T-helper 17 cell (primary cell): Measurements from ENCODE around the gene GAB2. TPM values are rescaled to one million over a fixed set of nuclear protein-coding genes. Genes with fewer than 3 reads are reported as not detected.
A peak's percentile ranks its signal among the peaks of the same experiment; 100 is the strongest.

Experiments used
- ATAC-seq: fragments of 150-1000 bp; cut with Tn5 transposase; 2 replicates; pipeline ENCODE4 v1.10.0; 2021; ENCODE audit warnings: mild to moderate bottlenecking, moderate library complexity
- DNase-seq, 3 donors: peaks; one replicate each; pipeline versions ENCODE4 v3.0.0 to v3.0.0-alpha.2; 2020 to 2021
- H3K9me3 ChIP-seq: one replicate; pipeline ENCODE4 v1.7.0; 2013; ENCODE audit warnings: low read length, mild to moderate bottlenecking; ENCODE audit not compliant: control insufficient read depth, poor library complexity, severe bottlenecking
- H3K27ac Mint-ChIP-seq: one replicate; pipeline ENCODE4 v1.8.0; 2022; ENCODE audit warnings: mild to moderate bottlenecking, moderate library complexity, mixed read lengths
- H3K27me3 Mint-ChIP-seq: one replicate; pipeline ENCODE4 v1.8.0; 2022; ENCODE audit warnings: mixed read lengths
- H3K36me3 Mint-ChIP-seq: one replicate; pipeline ENCODE4 v1.8.0; 2022; ENCODE audit warnings: low read depth, mixed read lengths
- H3K4me1 Mint-ChIP-seq: one replicate; pipeline ENCODE4 v1.8.0; 2022; ENCODE audit warnings: mild to moderate bottlenecking, mixed read lengths
- H3K4me3 Mint-ChIP-seq: one replicate; pipeline ENCODE4 v1.8.0; 2022; ENCODE audit warnings: mild to moderate bottlenecking, moderate library complexity, mixed read lengths
- total RNA-seq, 4 donors: library from RNA in 2 of 4; stranded (reverse) in 2 of 4; gene quantifications; one replicate each; pipeline ENCODE4 v1.2.3 and lab custom pipeline; 2022 to 2026

GAB2 gene
- total RNA-seq, 2 donors from 2014 or later, result 10.3 to 14.4 TPM

DNA sequence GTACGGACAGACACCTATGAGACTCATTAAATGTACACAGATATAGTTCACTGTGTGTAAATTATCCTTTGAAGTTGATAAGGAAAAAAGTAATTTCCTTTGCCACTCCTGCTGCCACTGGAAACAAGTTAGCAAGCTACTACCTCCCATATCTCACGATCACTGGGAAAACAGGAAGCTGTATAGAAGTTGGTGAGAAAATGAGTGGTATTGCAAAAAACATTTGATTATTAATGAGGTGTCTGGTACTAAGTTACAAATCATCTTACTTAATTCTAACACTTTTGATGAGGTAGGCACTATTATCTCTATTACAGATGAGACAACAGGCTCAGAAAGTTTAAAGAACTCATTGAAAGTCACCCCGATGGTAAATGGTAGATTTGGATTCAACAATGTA lies 68.5 kb downstream of the GAB2 start:
- no peak overlapping the region for H3K27ac Mint-ChIP-seq

DNA sequence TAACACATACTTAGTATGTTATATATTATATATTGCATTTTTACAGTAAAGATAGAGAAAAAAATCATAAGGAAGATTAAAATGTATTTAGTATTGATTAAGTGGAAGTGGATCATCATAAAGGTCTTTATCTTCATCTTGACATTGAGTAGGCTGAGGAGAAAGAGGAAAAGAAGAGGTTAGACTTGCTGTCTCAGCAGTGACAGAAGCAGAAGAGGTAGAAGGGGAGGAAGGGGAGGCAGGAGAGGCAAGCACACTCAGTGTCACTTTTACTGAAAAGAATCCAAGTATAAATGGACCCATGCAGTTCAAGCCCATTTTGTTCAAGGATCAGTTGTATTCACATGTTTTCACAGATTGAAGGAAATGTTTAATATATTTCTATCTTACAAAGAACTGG lies 69.7 kb downstream of the GAB2 start:
- Mint-ChIP-seq H3K4me1 (peaks cover 21% of the 10 kb centered on the region), H3K4me3 (no peak overlapping the region), H3K27ac (no peak overlapping the region), H3K36me3 (peaks cover 2% of the 10 kb centered on the region), H3K27me3 (peaks cover 6% of the 10 kb centered on the region)
- H3K9me3 ChIP-seq, result no peaks in the 10 kb centered on the region
- ATAC-seq (no peak), DNase-seq (no peak)

More for the DNA sequence above, 68.5 kb downstream of the GAB2 start:
- ATAC-seq (no peak), DNase-seq (no peak)
- Mint-ChIP-seq H3K4me3 (no peak overlapping the region), H3K36me3 (peaks cover 2% of the 10 kb centered on the region), H3K4me1 (peaks cover 19% of the 10 kb centered on the region), H3K27me3 (peaks cover 6% of the 10 kb centered on the region)
- no peaks in the 10 kb centered on the region for H3K9me3 ChIP-seq

DNA sequence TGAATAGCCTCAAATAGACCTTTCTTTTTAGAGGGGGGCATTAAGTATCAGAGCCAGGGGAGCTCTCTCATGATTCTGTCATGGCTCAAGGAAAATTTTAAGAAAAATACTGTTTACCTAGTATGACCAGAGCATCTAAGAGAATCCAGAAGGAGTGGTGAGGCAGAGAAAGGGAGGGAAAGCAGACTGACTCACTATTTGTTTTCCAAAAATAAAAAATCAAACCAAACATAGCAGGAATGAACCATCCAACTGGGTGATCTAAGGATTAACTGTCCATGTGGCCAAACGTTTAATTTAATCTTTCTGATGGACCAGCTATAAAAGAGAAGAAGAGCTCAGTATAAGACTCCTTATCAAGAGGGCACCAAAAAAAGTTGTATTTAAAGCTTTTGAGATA lies 70.8 kb downstream of the GAB2 start:
- no peak overlapping the region for H3K4me3 Mint-ChIP-seq
- DNase-seq (no peak), ATAC-seq (no peak)
- H3K27ac Mint-ChIP-seq, result no peak overlapping the region
- H3K27me3 Mint-ChIP-seq, result peaks cover 6% of the 10 kb centered on the region
- no peaks in the 10 kb centered on the region for H3K9me3 ChIP-seq
- H3K4me1 Mint-ChIP-seq, result peaks cover 21% of the 10 kb centered on the region
- H3K36me3 Mint-ChIP-seq, result peaks cover 2% of the 10 kb centered on the region

DNA sequence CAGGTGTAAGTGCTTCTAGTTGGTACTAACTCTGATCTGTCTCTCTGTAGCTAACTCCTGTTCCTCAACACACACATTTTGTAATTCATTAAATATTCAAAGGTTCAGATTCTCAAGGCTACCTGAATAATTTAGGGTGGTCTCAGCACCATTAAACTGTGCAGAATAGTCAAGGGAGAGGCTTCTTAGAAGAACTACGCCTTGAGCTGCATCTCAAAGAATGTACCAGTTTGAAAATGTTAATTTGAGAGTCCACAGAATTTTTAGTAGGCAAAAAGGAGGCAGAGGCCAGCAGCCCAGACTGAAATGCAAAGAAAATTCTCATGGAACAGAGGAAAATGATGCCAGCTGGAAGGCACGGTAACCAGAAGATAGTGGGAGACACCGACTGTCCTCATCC lies 72.2 kb downstream of the GAB2 start:
- ATAC-seq, result no peak
- H3K4me1 Mint-ChIP-seq, result peaks cover 22% of the 10 kb centered on the region
- no peak overlapping the region for H3K4me3 Mint-ChIP-seq

DNA sequence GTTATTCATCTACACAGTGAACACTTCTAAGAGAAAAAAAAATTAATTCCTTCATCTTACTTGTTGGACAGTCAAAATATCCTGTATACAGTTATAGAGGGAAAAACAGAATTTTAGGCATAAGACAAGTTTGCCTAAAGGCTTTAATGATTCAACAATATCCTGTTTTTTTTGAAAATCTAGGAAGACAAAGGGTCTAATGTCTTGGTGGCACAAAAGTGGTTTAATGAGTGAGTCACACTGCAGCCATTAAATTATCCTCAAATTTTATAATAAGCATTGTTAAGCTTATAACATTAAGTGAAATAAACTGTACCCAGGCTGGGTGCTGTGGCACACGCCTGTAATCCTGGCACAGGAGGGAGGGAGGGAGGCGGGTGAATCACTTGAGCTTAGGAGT lies 72.9 kb downstream of the GAB2 start:
- H3K36me3 Mint-ChIP-seq, result peaks cover 2% of the 10 kb centered on the region
- DNase-seq (no peak), ATAC-seq (no peak)
- H3K9me3 ChIP-seq, result no peaks in the 10 kb centered on the region
- H3K4me1 Mint-ChIP-seq, result peaks cover 24% of the 10 kb centered on the region
- H3K27ac Mint-ChIP-seq, result no peak overlapping the region
- H3K4me3 Mint-ChIP-seq, result no peak overlapping the region
- H3K27me3 Mint-ChIP-seq, result peaks cover 6% of the 10 kb centered on the region

More for the DNA sequence above, 72.2 kb downstream of the GAB2 start:
- H3K9me3 ChIP-seq, result no peaks in the 10 kb centered on the region
- Mint-ChIP-seq H3K36me3 (peaks cover 2% of the 10 kb centered on the region), H3K27ac (no peak overlapping the region), H3K27me3 (peaks cover 6% of the 10 kb centered on the region)
- DNase-seq, result no peak

DNA sequence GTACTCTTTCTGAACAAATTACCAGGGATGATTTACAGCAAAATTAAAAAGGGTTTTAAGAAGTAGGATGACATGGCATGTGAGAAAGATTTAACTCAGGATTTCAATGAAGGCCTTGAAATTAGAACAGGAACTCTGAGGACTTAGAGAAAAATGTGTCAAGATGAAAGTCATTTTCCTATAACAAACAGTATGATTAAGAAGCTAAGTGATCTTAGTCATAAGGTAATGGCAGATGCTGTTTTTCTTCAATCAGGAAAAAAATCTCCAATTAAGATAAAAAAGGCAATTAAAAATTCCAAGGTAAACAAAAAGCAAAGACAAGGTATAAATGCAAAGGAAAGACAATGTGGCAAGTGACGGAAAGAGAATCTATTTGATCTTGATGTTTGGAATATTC lies 73.5 kb downstream of the GAB2 start:
- no peaks in the 10 kb centered on the region for H3K9me3 ChIP-seq
- H3K4me1 Mint-ChIP-seq, result peaks cover 24% of the 10 kb centered on the region
- H3K27me3 Mint-ChIP-seq, result peaks cover 6% of the 10 kb centered on the region
- DNase-seq, result no peak
- H3K36me3 Mint-ChIP-seq, result peaks cover 2% of the 10 kb centered on the region
- ATAC-seq, result no peak
- H3K4me3 Mint-ChIP-seq, result no peak overlapping the region
- no peak overlapping the region for H3K27ac Mint-ChIP-seq

DNA sequence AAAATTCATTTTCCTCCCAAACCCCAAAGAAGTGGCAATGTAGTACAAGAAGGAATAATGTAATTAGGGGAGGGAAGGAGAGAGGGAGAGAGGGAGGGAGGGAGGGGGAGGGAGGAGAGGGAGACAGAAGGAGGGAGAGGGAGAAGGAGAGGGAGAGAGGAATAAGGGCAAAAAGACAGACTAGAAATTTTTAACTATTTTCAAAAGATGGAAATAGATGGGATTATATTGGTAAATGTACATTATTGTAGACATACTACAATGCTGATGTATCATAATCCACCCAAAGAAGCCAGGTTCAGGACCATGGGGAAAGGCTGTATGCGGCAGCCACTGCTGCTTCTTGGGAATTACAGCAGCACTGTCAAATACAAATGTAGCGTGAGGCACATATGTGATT lies 74.3 kb downstream of the GAB2 start:
- ATAC-seq (no peak), DNase-seq (no peak)
- Mint-ChIP-seq H3K27ac (no peak overlapping the region), H3K36me3 (peaks cover 2% of the 10 kb centered on the region), H3K4me1 (peaks cover 17% of the 10 kb centered on the region), H3K4me3 (no peak overlapping the region), H3K27me3 (peaks cover 6% of the 10 kb centered on the region)
- no peaks in the 10 kb centered on the region for H3K9me3 ChIP-seq

DNA sequence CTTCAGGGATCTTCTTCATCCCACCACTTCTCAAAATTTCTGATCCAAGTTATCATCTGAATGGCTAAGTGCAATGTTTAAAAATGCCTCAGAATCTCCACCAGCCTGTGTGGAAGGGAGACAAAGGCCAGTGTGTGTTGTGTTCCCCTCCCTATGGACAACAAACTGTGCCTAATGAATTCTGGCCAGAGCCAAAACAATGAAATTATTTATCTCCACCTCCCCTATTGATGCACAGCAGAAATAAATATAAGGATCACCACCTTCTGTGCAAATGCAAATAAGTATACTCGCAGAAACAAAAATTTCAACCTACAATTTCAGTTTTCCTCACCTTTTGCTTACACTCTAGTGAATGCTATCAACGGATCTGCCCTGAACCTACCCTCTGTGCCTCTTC lies 75.8 kb downstream of the GAB2 start:
- no peaks in the 10 kb centered on the region for H3K9me3 ChIP-seq
- Mint-ChIP-seq H3K4me3 (no peak overlapping the region), H3K4me1 (peaks cover 13% of the 10 kb centered on the region), H3K27ac (no peak overlapping the region), H3K36me3 (no peaks in the 10 kb centered on the region), H3K27me3 (peaks cover 6% of the 10 kb centered on the region)
- no peak for DNase-seq
- ATAC-seq, result no peak

DNA sequence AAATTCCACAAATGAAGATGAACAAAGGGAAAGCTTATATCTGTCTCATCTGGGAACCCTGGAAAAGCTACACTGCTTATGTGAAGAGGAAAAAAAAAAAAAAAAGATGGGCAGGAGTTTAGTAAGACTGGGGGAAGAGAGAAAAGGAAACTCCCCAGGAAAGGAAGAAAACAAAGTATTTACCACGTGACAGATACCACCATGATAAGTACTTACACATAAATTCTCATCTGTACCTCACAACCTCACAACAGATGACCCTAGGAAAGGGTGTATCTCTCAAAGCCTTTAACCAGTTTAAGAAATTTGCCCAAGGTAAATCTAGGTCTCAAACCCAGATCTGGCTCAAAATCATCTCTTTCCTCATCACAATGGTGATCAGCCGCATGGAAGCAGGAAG lies 77.1 kb downstream of the GAB2 start:
- Mint-ChIP-seq H3K4me3 (no peak overlapping the region), H3K27me3 (no peaks in the 10 kb centered on the region), H3K36me3 (no peaks in the 10 kb centered on the region), H3K4me1 (peaks cover 13% of the 10 kb centered on the region), H3K27ac (no peak overlapping the region)
- H3K9me3 ChIP-seq, result no peaks in the 10 kb centered on the region
- DNase-seq, result no peak
- no peak for ATAC-seq

DNA sequence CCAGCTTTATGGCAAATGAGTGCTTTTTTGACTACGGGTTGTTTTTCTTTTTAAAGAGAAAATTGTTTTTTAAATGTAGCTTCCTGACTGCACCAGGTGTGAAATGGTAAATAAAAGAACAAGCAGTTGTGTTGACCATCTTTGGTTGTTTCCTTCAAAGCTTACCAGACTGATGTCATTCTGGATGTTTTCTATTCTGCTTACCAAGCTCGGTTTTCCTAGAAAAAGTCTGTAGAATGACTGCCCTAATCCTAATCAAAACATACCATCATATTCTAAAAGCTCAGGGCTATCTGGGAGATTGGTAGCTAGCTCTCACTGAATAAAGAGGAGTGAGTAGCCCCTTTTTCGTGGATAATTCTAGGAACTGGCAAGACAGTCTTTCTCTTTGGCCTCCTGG lies 77.7 kb downstream of the GAB2 start:
- Mint-ChIP-seq H3K36me3 (no peaks in the 10 kb centered on the region), H3K4me1 (peaks cover 13% of the 10 kb centered on the region), H3K27me3 (no peaks in the 10 kb centered on the region), H3K4me3 (no peak overlapping the region), H3K27ac (no peak overlapping the region)
- no peak for ATAC-seq
- DNase-seq, result no peak
- H3K9me3 ChIP-seq, result no peaks in the 10 kb centered on the region

DNA sequence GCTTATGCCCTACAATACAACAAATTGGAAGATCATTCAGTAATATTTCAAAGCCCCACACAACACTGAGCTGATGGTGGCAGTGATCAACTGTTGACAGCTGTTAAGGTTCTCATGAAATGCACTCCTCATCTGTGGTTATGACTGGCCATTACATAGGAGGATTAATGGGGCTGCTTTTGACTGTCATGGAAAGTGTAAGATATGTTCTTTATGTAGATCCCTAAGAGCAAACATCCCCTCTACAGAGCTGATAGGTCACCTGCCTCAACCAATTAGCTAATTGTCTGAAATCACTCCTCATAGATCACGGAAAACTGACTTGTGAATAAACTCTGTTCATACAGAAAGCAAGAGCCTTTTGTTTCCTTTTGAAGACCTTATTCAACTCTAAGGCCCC lies 78.1 kb downstream of the GAB2 start:
- Mint-ChIP-seq H3K27me3 (no peaks in the 10 kb centered on the region), H3K36me3 (no peaks in the 10 kb centered on the region), H3K4me3 (no peak overlapping the region), H3K27ac (no peak overlapping the region), H3K4me1 (peaks cover 13% of the 10 kb centered on the region)
- no peaks in the 10 kb centered on the region for H3K9me3 ChIP-seq
- no peak for ATAC-seq
- DNase-seq, result no peak

DNA sequence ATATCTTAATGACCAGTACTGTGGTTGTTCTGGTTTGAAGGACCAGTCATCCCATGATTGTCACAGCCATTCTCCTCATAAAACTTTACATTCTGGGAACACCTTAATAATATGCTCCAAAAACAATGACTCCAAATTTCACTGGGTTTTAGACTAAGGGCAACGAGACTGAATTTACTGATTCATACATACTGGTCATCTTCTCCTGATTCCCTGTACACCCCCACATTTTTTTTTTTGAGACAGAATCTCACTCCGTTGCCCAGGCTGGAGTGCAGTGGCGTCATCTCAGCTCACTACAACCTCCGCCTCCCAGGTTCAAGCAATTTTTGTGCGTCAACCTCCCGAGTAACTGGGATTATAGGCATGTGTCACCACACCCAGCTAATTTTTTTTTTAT lies 78.9 kb downstream of the GAB2 start:
- DNase-seq, result no peak
- no peak for ATAC-seq
- peaks cover 11% of the 10 kb centered on the region for H3K4me1 Mint-ChIP-seq
- H3K4me3 Mint-ChIP-seq, result no peak overlapping the region
- H3K27me3 Mint-ChIP-seq, result no peaks in the 10 kb centered on the region
- H3K27ac Mint-ChIP-seq, result no peak overlapping the region
- H3K9me3 ChIP-seq, result no peaks in the 10 kb centered on the region
- peaks cover 2% of the 10 kb centered on the region for H3K36me3 Mint-ChIP-seq

DNA sequence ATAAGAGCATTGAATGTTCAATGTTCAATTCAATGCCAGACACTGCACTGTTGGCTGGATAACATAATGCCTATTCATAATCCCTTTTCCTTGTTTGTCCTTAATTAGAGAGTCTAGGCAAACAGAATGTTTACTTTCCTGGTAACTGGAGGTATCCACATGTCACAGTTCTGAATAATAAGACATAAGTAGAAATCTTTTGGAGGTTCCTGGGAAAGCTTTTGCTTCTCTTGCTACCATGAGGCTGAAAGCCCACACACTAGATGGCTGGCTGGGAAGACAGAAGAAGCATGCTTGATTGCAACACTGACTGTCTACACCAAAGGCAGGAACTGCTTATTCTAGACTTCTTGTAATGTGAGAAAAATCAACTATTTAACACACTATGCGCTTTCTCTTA lies 79.5 kb downstream of the GAB2 start:
- Mint-ChIP-seq H3K27ac (no peak overlapping the region), H3K36me3 (peaks cover 2% of the 10 kb centered on the region), H3K4me1 (peaks cover 13% of the 10 kb centered on the region), H3K27me3 (no peaks in the 10 kb centered on the region), H3K4me3 (no peak overlapping the region)
- DNase-seq (no peak), ATAC-seq (no peak)
- H3K9me3 ChIP-seq, result no peaks in the 10 kb centered on the region

DNA sequence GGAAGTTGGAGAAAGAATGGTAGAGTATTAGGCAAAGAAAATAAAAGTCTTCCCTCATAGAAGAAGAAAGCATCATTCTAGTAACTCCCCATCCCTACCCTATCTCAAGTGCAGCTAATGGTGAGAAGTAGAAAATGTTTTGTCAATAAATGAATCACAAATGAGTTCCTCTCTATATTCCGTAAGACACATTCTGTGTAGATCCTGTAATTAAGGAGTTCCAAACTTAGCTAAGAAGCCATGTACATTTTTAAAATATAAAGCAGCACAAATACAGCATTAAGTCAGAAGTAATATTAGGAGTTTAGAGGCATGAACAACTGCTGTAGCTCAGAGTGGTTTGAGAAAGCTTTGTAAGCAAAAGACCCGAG lies 80.1 kb downstream of the GAB2 start:
- no peak for ATAC-seq
- no peak overlapping the region for H3K4me3 Mint-ChIP-seq
- H3K9me3 ChIP-seq, result no peaks in the 10 kb centered on the region
- H3K36me3 Mint-ChIP-seq, result peaks cover 2% of the 10 kb centered on the region
- peak overlapping the region; percentile 2 for H3K27ac Mint-ChIP-seq
- DNase-seq, result no peak
- no peaks in the 10 kb centered on the region for H3K27me3 Mint-ChIP-seq
- H3K4me1 Mint-ChIP-seq, result peaks cover 14% of the 10 kb centered on the region
